NCI-H128 (cell line): ENCODE data around the gene CCL11.

Source experiments
- DNase-seq: peaks from one replicate; lab custom pipeline; 2025; ENCODE audit not compliant: unreplicated experiment; lab: John Stamatoyannopoulos, UW

Gene CCL11

DNA sequence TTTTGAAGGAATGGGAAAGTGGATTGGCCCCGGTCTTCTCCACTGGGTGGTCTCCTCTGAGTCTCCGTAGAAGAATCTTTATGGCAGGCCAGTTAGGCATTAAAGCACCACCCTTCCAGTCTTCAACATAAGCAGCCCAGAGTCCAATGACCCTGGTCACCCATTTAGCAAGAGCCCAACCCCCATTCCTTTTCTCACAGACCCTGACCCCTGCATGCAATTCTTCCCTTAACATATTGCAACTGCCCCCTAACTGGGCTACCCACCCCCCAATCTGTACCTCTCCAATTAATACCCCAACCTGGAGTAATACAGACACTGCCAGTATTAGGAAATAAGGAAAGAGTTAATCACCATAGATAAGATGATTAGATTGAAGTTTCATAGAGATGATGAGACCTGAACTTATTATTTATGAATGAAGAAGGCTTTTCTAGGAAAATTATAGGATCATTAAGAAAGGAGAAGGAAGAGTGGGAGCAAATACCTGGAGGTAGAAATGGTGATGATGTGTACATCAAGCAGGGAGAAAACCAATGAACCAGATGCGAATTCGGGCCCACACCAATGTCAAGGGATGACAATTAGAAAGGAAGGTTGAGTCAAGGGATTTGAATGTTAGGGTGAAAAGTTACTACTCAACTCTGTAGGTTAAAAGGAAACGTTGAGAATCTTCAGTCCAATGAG, 28.1 kb upstream of the CCL11 start:
- DNase-seq: no peak

DNA sequence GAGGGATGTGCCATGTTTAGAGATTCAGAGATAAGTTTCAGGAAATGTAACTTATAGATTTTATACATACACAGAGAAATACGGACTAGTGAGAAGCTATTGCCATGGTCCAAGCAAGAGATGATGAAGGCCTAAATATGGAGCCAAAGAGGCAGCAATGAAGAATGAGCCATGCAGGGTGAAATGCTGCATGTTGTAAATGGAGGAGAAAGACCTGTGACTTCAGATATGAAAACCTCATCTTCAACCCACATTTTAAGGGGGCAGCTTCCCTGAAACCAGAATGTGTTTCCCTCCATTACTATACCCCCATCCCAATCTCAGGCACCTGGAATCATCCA, 27.6 kb upstream of the CCL11 start:
- DNase-seq: no peak

DNA sequence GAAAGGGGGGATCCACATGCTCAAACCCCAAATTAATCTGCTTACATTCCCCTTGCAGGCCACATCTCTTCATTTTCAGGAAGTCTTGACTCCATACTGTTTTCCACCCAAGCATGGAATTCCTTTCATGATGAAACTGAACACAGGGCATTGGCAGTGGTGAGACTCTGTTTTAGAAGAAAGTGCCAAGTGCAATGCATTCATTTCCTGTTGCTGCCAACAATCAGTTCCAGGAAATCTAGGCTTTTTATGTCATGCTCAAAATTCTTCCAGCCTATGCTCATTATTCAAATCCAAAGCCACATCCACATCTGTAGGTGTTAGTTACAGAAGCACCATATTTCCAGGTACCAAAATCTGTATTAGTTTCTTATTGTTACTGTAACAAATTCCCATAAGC, 26.4 kb upstream of the CCL11 start:
- DNase-seq: no peak

DNA sequence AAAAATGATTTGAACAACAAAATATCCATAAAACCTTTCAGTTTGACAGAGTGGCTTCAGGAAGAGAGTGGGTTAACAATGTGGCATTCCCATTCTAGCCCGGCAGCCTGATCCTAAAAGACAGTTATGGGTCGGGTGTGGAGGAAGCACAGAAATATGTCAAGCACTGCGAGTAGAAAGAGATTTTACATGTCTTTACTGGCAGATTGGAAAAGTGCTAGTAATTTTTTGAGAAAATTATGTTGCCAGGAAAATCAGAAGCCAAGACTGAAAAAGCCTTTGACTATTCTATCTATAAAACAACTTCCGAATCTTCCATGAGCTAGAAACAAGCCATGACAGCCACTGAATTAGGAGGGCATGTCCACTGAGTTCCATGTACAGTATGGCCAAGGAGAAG, 24.7 kb upstream of the CCL11 start:
- no peak for DNase-seq

DNA sequence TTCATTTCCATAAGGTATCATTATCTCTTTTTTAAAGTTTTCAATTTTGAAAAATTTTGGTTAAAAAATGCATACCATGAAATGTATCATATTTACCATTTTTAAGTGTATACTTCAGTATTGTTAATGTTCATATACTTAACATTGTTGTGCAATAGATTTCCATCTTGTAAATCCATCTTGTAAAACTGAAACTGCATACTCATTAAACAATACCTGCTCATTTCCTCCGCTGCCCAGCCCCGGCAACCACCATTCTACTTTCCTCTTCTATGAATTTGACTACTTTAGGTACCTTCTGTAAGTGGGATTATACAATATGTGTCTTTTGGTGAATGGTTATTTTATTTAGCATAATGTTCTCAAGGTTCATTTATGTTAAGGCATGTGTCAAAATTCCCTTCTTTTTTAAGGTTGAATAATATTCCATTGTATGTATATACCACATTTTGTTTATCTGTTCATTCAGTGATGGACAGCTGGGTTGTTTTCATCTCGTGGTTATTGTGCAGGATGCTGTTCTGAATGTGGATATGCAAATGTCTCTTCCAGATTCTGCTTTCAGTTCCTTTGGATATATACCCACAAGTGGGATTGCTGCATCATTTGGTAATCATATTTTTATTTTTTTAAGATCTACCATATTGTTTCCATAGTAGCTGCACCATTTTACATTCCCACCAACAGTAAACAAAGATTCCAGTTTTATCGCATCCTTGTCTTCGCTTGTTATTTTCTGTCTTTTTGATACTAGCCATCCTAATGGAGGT, 23.8 kb upstream of the CCL11 start:
- no peak for DNase-seq

DNA sequence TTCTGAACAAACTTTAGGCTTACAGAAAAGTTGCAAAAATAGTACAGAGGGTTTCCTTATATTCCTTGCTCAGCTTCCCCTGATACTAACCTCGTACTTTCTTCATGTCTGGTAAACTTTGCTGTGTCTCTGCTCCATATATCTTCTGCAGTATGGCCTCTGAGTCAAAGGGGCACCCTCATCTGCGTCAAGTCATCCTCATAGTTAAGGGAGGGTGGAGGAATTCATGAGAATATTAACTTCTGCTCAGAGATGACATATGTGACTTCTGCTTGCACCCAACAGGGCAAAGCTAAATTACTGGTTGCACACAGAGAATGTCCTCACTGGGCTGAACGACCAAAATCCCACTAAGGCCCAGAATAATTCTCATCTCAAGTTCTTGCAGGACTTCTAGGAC, 19.8 kb upstream of the CCL11 start:
- no peak for DNase-seq

DNA sequence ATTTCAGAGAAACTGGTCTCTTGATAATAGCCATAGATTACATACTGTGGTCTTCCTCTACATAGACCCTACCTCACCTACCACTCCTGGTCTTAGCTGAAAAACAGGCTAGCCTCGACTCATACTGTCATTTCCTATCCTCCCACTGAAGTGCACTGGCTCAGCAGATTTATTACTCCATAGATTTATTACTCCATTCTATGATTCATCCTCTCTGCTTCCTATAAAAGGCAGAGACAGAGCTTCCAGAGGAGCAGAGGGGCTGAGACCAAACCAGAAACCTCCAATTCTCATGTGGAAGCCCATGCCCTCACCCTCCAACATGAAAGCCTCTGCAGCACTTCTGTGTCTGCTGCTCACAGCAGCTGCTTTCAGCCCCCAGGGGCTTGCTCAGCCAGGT, 15.6 kb upstream of the CCL11 start, which contains the start of gene CCL7:
TSS of gene CCL7 (plus strand) at position 253 of the 400 bp plus-strand sequence. CDS start at position 323, 70 bp downstream.
- no peak for DNase-seq

DNA sequence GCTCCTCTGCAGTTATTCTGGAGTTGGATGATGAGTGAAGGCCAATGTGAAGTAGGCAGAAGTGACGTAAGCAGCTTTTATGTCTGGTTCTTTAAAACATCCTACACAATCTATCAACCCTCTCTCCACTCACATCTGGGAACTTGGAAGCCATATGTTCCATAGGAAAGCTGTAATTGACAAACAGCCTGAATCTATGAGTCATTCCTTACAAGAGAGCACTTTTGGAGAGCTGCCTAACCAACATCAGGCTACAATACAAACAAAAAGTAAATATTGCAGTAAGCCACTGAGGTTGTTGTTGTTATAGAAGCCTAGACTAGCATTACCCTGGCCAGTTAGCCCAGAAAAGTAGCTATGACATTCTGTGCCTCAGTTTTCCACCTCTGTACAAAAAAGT, 9.7 kb upstream of the CCL11 start:
- DNase-seq: no peak

DNA sequence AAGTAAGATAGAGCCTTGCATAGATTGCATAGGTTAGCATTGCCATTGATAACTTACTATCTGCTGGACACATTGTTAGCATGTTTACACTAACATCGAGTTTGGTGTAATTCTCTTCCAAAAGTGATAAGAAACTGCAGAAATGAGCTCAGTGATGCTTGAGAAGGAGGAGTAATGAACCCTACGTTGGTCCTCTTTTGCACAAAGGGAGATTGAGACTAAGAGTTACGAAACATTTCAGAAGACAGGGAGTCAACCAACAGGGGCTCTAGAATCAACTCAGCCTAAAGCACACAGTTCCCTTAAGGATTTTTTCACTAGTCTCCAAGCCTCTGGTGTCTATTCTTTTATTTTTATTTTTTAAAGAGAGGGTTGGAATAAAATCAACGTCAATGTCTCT, 8.7 kb upstream of the CCL11 start:
- no peak for DNase-seq

DNA sequence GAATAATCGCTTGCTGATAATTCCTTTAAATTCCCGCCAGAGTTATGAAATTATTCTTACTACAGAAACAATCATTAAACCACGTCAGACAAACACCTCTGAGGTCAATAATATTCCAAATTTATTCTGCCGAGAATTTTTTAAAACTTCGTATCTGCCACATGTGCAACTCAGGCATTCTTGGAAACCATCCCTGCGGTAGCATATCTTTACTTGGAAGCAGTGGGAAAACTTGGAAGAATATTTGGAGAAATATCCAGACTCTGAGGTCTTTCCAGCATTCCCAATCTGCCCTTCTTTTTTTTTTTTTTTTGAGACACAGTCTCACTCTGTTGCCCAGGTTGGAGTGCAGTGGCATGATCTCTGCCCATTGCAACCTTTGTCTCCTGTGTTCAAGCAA, 2.0 kb upstream of the CCL11 start:
- DNase-seq: no peak

DNA sequence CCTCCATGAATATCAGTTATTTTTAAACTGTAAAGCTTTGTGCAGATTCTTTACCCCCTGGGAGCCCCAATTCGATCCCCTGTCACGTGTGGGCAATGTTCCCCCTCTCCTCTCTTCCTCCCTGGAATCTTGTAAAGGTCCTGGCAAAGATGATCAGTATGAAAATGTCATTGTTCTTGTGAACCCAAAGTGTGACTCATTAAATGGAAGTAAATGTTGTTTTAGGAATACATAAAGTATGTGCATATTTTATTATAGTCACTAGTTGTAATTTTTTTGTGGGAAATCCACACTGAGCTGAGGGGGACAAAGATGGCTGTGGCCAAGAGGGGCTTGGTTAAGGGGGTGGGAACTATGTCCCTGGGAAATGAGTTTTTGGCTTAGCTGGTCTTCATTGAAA, 2.3 kb downstream of the CCL11 start:
- no peak for DNase-seq

DNA sequence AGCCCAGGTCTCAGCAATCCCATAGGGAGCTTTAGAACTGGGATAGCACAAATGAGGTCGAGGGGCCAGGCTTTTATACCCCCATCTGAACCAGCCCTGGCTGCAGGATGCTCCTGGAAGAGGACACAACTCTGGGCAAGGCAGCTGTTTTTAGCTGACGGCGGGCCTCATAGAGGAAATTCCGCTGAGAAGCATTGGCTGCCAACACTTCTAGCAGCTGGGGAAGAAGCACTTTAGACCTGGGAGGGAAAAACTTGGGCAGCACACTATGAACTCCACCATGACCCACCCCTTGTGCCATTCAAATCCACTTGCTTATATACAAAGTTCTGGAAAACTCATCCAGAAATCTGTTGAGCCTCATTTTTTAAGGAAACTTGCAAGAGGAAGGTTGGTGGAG, 5.0 kb downstream of the CCL11 start:
- no peak for DNase-seq

DNA sequence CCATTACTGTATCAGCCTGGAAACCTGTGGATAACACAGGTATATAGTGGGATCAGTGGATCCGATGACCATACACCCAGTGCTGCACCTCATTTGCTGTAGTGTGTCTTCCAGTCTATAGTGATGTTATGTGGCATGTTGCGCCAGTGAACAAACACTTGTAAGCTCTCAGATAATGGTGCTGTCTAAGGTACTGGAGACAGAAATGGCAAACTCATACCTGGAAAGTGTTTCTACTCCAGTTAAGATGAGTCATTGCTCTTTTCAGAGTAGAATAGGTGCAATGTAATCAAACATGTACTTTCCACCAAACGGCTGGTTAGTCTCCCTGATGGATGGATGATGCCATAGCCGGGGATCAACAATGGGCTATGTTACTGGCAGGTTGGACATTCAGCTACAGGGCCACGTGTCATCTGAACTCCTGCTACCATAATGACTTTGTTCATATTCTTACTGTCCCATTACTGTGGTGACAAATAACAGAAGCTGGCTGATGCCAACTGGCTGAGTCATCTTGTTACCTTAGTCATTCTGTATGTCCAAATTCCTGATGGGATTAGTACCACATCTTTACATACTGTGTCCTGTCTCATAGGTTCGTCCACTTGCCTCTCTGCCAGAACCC, 6.3 kb downstream of the CCL11 start:
- no peak for DNase-seq

DNA sequence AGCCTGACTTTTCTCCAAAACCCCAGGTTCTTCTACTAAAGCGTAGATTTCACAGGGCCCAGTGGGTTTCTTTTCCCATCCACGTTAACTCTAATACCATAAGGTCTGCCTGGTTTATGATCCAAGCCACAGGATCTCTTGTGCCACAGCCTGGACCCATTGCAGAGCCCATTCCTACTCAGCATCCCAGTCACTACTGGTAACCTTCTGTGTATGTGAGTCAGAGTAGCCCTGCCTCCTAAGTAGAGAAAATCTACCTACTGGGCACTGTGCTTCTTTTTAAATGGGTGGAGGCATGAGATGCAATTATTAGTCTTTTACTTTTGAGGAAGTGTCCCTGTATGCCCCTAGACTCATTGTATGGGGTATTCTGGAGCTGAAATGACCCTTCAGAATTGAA, 13.5 kb downstream of the CCL11 start:
- DNase-seq: no peak

DNA sequence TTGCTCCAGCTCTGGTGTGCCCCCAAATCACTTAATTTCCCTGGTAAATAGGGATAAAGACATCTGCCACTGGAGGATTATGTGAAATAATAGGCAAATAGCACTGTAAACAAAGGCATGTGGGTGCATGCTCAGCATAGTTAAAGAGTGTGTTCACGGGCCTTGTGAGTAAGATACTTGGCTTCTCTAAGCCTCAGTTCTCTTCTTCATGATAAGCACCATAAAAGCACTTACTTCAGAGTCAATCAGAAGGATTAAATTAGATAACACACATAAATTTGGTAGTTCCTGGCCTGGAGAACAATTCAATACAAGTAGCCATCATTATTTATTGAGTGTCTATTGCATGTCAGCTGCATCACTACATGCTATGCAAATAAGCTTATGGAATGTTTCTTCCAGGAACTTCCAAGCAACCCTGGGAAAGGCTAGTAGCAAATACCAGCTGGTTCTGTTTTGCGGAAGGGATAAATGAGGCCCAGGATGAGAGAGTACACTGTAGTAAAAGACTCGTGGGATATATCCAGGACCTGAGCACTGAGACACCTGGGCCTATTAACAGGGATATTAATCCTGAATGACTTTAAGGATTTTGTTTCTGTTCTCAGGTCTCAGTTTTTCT, 14.5 kb downstream of the CCL11 start:
- DNase-seq: no peak

DNA sequence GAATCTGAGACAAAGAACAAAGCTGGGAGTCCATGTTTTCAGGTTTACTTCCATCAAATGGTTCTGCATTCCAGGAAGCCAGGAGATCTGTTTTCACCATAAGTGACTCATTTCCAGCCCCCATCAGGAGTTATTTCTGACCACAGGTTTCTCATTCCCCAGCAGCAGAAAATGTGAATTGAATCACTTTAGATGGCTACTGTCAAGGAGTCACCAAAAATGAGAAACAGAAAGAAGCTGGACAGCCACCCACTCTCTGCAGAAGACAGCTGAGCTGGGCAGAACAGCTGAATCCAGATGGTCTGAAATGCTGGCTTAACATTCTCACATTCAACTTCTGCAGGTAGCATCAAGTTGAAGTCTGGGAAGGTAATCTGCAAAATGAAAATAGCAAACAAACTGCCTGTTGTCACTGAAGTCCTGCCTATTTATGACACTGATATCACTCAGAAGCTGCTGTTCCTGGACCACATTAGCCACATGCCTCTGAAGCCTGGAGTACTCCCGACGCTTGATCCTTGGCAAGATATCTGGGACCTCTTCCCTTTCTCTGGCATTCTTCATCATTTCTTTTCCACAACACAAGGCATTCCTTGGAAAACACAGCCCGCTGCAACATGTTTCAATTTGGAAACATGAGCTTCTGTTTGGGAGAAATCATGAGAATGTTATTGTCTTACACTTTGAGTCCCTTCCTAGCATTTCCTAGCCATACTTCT, 15.3 kb downstream of the CCL11 start:
- no peak for DNase-seq

DNA sequence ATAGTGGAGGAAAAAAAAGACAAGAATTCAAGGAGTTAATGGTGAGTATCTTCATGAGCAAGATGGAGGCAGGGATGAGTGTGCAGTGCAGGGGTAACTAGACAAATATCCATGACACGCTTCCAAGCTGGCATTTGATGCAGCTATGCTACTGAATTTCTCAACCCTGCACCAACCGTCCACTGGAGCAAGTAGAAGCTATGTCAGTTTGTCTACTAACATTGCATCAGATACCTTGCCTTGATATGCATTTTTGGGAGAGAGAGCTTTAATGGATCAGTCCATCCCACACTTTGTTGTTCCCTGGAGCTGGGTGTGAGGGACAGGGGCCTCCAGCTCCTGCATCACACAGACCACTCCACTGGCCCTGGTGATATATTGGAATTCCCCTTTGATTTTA, 16.4 kb downstream of the CCL11 start:
- no peak for DNase-seq

DNA sequence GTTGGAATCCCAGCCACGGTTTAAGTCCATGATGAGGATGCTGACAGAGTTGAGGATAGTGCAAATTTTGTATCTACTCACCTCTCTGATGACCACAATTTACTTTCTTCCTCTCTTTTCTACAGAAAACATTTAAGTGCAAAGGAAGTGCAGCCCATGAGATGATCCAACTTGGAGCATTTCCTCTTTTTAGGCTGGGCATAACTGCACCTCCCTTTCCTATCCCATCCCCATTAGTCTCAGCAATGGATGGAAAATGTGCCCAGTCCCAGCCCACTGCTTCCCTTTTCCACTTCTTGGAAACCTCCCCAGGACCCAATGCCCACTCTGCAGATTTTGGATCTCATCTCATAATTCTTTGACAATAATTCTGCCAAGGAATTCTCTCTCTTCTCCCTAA, 17.1 kb downstream of the CCL11 start:
- DNase-seq: no peak

DNA sequence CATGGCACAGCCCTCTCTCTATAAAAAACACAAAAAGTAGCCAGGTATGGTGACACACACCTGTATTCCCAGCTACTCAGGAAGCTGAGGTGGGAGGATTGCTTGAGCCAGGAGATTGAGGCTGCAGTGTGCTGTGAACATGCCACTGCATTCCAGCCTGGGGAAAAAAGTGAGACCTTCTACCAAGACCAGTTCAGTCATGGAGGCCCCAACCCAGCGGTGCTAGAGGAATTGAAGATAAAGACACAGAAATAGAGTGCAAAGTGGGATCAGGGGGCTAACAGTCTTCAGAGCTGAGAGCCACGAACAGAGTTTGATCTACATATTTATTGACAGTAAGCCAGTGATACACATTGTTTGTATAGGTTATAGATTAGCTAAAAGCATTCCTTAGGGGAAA, 18.1 kb downstream of the CCL11 start:
- DNase-seq: no peak

DNA sequence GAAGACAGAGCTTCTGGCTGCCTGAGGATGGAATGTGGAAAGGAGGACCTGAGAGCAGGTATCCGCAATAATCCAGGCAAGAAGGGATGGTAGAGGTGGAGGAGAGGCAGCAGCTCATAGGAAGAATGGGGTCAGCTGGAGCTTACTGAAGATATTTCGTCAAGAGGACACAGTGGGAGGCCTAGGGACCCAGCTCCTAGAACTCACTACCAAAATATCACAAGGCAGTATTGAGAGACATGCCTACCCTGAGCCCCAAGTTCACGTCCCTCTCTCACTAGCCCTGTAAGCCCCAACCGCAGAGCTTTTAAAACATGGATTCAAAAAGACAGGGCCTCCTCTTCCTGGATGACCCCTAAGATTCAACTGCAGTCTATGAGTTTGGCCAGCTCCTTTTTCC, 19.5 kb downstream of the CCL11 start:
- no peak for DNase-seq

DNA sequence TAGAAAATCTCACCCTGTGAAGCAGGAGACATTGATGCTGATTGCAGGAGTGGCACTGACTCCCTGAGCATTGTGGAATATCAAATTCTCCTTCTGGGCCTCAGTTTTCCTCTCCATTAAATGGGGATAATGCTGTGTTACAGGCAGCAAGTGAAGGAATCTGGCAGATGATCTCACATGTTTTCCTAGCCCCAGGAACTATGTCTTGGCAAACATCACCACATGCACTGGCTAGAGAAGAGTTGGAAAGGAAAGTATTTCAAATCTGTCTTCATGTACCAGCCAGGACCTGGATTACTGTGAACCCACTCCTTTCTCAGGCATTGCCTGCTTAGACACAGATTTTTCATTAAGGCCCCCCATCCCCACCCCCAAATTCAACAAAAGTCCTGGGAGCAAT, 20.1 kb downstream of the CCL11 start:
- no peak for DNase-seq
